HG03280 (cell line): ENCODE data around the gene ZNF827.

ENCODE experiments used
- ATAC-seq: cut with Tn5 transposase; IDR thresholded peaks from one replicate; pipeline ENCODE4 v1.9.1; 2021; ENCODE audit warnings: mild to moderate bottlenecking, moderate library complexity; ENCODE audit not compliant: unreplicated experiment

Gene ZNF827

GRCh38 chr4:145890689-145891088 lies 47.9 kb downstream of the ZNF827 start:
- no peak for ATAC-seq

- no peak for ATAC-seq
Observed at GRCh38 chr4:145888393-145888792, 50.2 kb downstream of the ZNF827 start.

GRCh38 chr4:145887241-145887991 lies 51.2 kb downstream of the ZNF827 start:
- no peak for ATAC-seq

- ATAC-seq = no peak
Observed at GRCh38 chr4:145886871-145887240, 51.8 kb downstream of the ZNF827 start.

- ATAC-seq = no peak
Observed at GRCh38 chr4:145885666-145886065, 53.0 kb downstream of the ZNF827 start.

- ATAC-seq = no peak
Observed at GRCh38 chr4:145884775-145885174, 53.8 kb downstream of the ZNF827 start.

- no peak for ATAC-seq
Observed at GRCh38 chr4:145883101-145883694, 55.4 kb downstream of the ZNF827 start.

- ATAC-seq = no peak
Observed at GRCh38 chr4:145882604-145883003, 56.0 kb downstream of the ZNF827 start.

- ATAC-seq = no peak
Observed at GRCh38 chr4:145881989-145882388, 56.6 kb downstream of the ZNF827 start.

GRCh38 chr4:145881576-145881975 lies 57.0 kb downstream of the ZNF827 start:
- no peak for ATAC-seq

- ATAC-seq = no peak
Observed at GRCh38 chr4:145880355-145880960, 58.2 kb downstream of the ZNF827 start.

GRCh38 chr4:145879598-145879997 lies 59.0 kb downstream of the ZNF827 start:
- no peak for ATAC-seq

GRCh38 chr4:145878501-145879435 lies 59.9 kb downstream of the ZNF827 start:
- no peak for ATAC-seq

GRCh38 chr4:145876531-145877180 lies 62.0 kb downstream of the ZNF827 start:
- no peak for ATAC-seq

GRCh38 chr4:145873901-145874300 lies 64.7 kb downstream of the ZNF827 start:
- no peak for ATAC-seq

- no peak for ATAC-seq
Observed at GRCh38 chr4:145871209-145871608, 67.4 kb downstream of the ZNF827 start.

GRCh38 chr4:145870155-145871020 lies 68.2 kb downstream of the ZNF827 start:
- ATAC-seq = no peak

- peak; percentile 78 for ATAC-seq
Observed at GRCh38 chr4:145868637-145869409, 69.8 kb downstream of the ZNF827 start.

GRCh38 chr4:145867406-145867805 lies 71.2 kb downstream of the ZNF827 start:
- no peak for ATAC-seq
